Stimulated activated CD8-positive, alpha-beta memory T cell treated with anti-CD3 and anti-CD28 coated beads, Interleukin-4, amount 100 ng/mL, for 48 hours (primary cell): ENCODE results near the gene PCGF2.

Source experiments
- DNase-seq: peaks from one replicate; pipeline ENCODE4 v3.0.0-alpha.2; 2020

PCGF2 gene

GRCh38 chr17:38716368-38717005 is 31.6 kb downstream of the PCGF2 start:
- no peak for DNase-seq

- no peak for DNase-seq
Observed at GRCh38 chr17:38715216-38715943, 32.8 kb downstream of the PCGF2 start.

GRCh38 chr17:38713456-38714075 is 34.6 kb downstream of the PCGF2 start:
- no peak for DNase-seq

GRCh38 chr17:38712593-38712992 is 35.5 kb downstream of the PCGF2 start:
- DNase-seq: no peak

- no peak for DNase-seq
Observed at GRCh38 chr17:38711792-38712571, 36.2 kb downstream of the PCGF2 start.

GRCh38 chr17:38710985-38711384 is 37.2 kb downstream of the PCGF2 start:
- DNase-seq: no peak

GRCh38 chr17:38710604-38710962 is 37.6 kb downstream of the PCGF2 start:
- DNase-seq: no peak

GRCh38 chr17:38709864-38710603 is 38.1 kb downstream of the PCGF2 start:
- DNase-seq: no peak

- no peak for DNase-seq
Observed at GRCh38 chr17:38709104-38709820, 38.9 kb downstream of the PCGF2 start.

- no peak for DNase-seq
Observed at GRCh38 chr17:38707678-38708351, 40.3 kb downstream of the PCGF2 start.

- DNase-seq: peak; percentile 60
Observed at GRCh38 chr17:38706505-38707216, 41.5 kb downstream of the PCGF2 start.

- peak; percentile 61 for DNase-seq
Observed at GRCh38 chr17:38705803-38706504, 42.2 kb downstream of the PCGF2 start.

GRCh38 chr17:38705523-38705802 is 42.7 kb downstream of the PCGF2 start:
- DNase-seq: no peak

- DNase-seq: peak; percentile 80
Observed at GRCh38 chr17:38704606-38705522, 43.3 kb downstream of the PCGF2 start, which contains the start of gene MLLT6. Gene MLLT6 (plus strand): TSS chr17:38705273. CDS start chr17:38705633, 360 bp downstream.

GRCh38 chr17:38703742-38704605 is 44.2 kb downstream of the PCGF2 start:
- peak; percentile 93 for DNase-seq

- peak; percentile 66 for DNase-seq
Observed at GRCh38 chr17:38702916-38703741, 45.0 kb downstream of the PCGF2 start.
